IMR-90 (cell line): ENCODE data around the gene MPRIP.

Experiments used
- BHLHE40 ChIP-seq: fragments of 150-350 bp; IDR thresholded peaks from 2 replicates; pipeline ENCODE4 v1.6.1; 2016; ENCODE audit warnings: mild to moderate bottlenecking, low read depth, low read length
- CHD1 ChIP-seq: IDR thresholded peaks from 2 replicates; pipeline ENCODE4 v1.6.1; 2012; ENCODE audit warnings: low read depth, low read length, improper control_type of control experiment
- CTCF ChIP-seq: conservative IDR thresholded peaks from 2 replicates; pipeline ENCODE4 v1.5.1; 2012; ENCODE audit warnings: mild to moderate bottlenecking, low read depth, low read length, improper control_type of control experiment
- ELK1 ChIP-seq: fragments of 150-350 bp; IDR thresholded peaks from 2 replicates; pipeline ENCODE4 v1.6.1; 2016; ENCODE audit warnings: low read depth, mild to moderate bottlenecking, low read length, moderate library complexity, borderline replicate concordance
- MAFK ChIP-seq: IDR thresholded peaks from 2 replicates; pipeline ENCODE4 v1.6.1; 2012; ENCODE audit warnings: low read depth, low read length, improper control_type of control experiment
- MAZ ChIP-seq: IDR thresholded peaks from 2 replicates; pipeline ENCODE4 v1.6.1; 2012; ENCODE audit warnings: low read depth, mild to moderate bottlenecking, low read length, improper control_type of control experiment, moderate library complexity, borderline replicate concordance
- MXI1 ChIP-seq: IDR thresholded peaks from 2 replicates; pipeline ENCODE4 v1.6.1; 2012; ENCODE audit warnings: low read depth, mild to moderate bottlenecking, low read length, moderate library complexity, borderline replicate concordance
- POLR2A ChIP-seq: IDR thresholded peaks from 2 replicates; pipeline ENCODE4 v1.6.1; 2012; ENCODE audit warnings: mild to moderate bottlenecking, low read depth, low read length
- RAD21 ChIP-seq: IDR thresholded peaks from 2 replicates; pipeline ENCODE4 v1.6.1; 2012; ENCODE audit warnings: low read length, improper control_type of control experiment
- RCOR1 ChIP-seq: IDR thresholded peaks from 2 replicates; pipeline ENCODE4 v1.6.1; 2012; ENCODE audit warnings: mild to moderate bottlenecking, low read length, improper control_type of control experiment; ENCODE audit not compliant: insufficient replicate concordance
- USF2 ChIP-seq: fragments of 150-350 bp; IDR thresholded peaks from 2 replicates; pipeline ENCODE4 v1.6.1; 2017; ENCODE audit warnings: mild to moderate bottlenecking, antibody characterized with exemption, low read length, low read depth

GRCh38 chr17:17084317-17084835 is 42.1 kb downstream of the MPRIP start:
- TF ChIP-seq CTCF (no peak), POLR2A (no peak), MXI1 (no peak), MAZ (no peak), ELK1 (no peak), BHLHE40 (no peak), RCOR1 (no peak), USF2 (no peak), CHD1 (no peak), RAD21 (no peak), MAFK (no peak)
